ENCODE results near the gene EXTL1.

DNA sequence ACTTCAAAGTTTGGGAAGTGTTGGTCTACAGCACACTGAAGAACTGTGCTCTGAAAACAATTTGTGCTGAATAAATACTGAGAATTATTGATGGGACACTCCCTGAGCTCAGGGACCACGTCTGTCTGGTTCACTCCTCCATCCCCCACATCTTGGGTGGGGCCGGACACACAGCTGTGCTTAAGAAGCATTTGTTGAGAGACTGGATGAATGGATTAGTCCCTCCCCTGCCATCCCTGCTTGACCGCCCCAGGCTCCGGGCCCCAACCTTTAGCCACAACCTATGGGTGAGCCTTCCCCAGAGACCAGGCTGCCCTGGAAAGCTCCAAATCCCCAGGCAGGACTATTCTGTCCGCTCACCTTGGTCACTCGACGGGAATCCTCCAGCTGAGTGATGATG lies 38.3 kb downstream of the EXTL1 start:
- TF ChIP-seq, protein P1, sequence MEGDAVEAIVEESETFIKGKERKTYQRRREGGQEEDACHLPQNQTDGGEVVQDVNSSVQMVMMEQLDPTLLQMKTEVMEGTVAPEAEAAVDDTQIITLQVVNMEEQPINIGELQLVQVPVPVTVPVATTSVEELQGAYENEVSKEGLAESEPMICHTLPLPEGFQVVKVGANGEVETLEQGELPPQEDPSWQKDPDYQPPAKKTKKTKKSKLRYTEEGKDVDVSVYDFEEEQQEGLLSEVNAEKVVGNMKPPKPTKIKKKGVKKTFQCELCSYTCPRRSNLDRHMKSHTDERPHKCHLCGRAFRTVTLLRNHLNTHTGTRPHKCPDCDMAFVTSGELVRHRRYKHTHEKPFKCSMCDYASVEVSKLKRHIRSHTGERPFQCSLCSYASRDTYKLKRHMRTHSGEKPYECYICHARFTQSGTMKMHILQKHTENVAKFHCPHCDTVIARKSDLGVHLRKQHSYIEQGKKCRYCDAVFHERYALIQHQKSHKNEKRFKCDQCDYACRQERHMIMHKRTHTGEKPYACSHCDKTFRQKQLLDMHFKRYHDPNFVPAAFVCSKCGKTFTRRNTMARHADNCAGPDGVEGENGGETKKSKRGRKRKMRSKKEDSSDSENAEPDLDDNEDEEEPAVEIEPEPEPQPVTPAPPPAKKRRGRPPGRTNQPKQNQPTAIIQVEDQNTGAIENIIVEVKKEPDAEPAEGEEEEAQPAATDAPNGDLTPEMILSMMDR (IDR thresholded peaks at IDR 0.05), result no peak
- TF ChIP-seq POLR2A (IDR thresholded peaks at IDR 0.05), result no peak

Measured in esophagus squamous epithelium (tissue), 4 donors.